Cardiac muscle cell (in vitro differentiated cells and primary cell): ENCODE measurements around the gene FOXP4. TPM values are rescaled to one million over a fixed set of nuclear protein-coding genes. Genes with fewer than 3 reads are reported as not detected.

Source experiments
- DNase-seq, 2 donors: peaks; one replicate each; pipeline versions ENCODE4 v3.0.0 to v3.0.0-alpha.2; 2010 to 2017; ENCODE audit warnings: low read depth in 1 of 2, low spot score in 1 of 2
- H3K27ac ChIP-seq: fragments of 200-600 bp; sonication (generic); 2 replicates; pipeline ENCODE4 v1.5.1; 2016
- H3K27me3 ChIP-seq: fragments of 200-600 bp; sonication (generic); 2 replicates; pipeline ENCODE4 v1.6.0; 2016; ENCODE audit warnings: control low read depth
- H3K36me3 ChIP-seq: fragments of 200-600 bp; sonication (generic); 2 replicates; pipeline ENCODE4 v1.5.1; 2016; ENCODE audit warnings: control low read depth
- H3K4me1 ChIP-seq: fragments of 200-600 bp; sonication (generic); 2 replicates; pipeline ENCODE4 v1.8.1; 2017; ENCODE audit warnings: low read depth, mild to moderate bottlenecking, mixed run types
- H3K4me3 ChIP-seq: fragments of 200-600 bp; sonication (generic); 2 replicates; pipeline ENCODE4 v1.5.1; 2016; ENCODE audit warnings: mild to moderate bottlenecking
- H3K9me3 ChIP-seq: fragments of 200-600 bp; sonication (generic); 2 replicates; pipeline ENCODE4 v1.5.1; 2017; ENCODE audit warnings: low read depth, mild to moderate bottlenecking, control low read depth
- polyA plus RNA-seq: library from polyadenylated mRNA; unstranded; fragments of >200 nt; fragmentation: Nextera tagmentation; extraction: Ambion mirVana; gene quantifications from 2 replicates; pipeline ENCODE4 v1.2.1, GENCODE V29; 2016
- total RNA-seq: library from RNA; depleted of rRNA; stranded (reverse); fragments of >200 nt; gene quantifications from 2 replicates; pipeline ENCODE4 v1.2.3, GENCODE V29; 2016
- TF ChIP-seq, protein P1 (sequence below): IDR thresholded peaks from 2 replicates; pipeline ENCODE4 v1.5.1; 2012; ENCODE audit warnings: low read depth, mild to moderate bottlenecking, low read length

FOXP4 gene
- total and polyA plus RNA-seq, 2 experiments from 2014 or later = 29.0 to 42.5 TPM

DNA sequence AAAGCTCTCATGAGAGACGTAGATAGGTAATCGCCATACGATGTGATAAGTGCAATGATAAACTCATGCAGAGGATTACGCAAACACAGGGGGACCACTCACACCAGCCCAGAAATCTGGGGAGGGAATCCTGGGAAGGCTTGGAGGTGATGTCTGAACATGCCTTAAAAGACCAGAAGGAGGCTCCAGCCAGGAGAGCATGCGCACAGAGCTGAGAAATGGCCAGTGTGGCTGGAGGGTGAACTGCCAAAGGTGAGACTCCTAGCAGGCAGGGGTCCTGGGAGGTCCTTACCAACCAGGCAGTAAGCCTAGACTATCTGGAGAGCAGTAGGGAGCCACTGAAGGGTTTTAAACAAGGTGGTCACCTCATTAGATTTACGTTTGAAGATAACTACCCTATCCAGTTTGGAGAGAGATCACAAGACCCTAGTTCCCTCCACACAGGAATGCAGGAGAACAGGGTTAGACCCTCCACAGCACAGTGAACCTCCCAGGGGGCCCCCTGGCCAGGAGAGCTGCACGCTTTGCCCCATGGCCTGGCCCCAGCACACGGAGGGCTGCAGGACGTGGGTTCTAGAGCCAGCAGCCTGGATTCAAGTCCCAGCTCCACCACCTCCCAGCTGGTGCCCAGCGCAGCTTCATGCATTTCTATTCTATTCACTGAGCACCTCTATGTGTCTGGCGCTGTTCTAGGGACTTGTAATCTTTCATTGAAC is 105.2 kb downstream of the FOXP4 start:
- Histone ChIP-seq H3K27me3 (no peaks in the 10 kb centered on the region), H3K9me3 (no peaks in the 10 kb centered on the region), H3K4me3 (no peak overlapping the region), H3K36me3 (peaks cover 16% of the 10 kb centered on the region), H3K27ac (peak overlapping the region; percentile 17), H3K4me1 (peaks cover 2% of the 10 kb centered on the region)
- TF ChIP-seq, protein P1, sequence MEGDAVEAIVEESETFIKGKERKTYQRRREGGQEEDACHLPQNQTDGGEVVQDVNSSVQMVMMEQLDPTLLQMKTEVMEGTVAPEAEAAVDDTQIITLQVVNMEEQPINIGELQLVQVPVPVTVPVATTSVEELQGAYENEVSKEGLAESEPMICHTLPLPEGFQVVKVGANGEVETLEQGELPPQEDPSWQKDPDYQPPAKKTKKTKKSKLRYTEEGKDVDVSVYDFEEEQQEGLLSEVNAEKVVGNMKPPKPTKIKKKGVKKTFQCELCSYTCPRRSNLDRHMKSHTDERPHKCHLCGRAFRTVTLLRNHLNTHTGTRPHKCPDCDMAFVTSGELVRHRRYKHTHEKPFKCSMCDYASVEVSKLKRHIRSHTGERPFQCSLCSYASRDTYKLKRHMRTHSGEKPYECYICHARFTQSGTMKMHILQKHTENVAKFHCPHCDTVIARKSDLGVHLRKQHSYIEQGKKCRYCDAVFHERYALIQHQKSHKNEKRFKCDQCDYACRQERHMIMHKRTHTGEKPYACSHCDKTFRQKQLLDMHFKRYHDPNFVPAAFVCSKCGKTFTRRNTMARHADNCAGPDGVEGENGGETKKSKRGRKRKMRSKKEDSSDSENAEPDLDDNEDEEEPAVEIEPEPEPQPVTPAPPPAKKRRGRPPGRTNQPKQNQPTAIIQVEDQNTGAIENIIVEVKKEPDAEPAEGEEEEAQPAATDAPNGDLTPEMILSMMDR = no peak
- no peak for DNase-seq

Other genes starting within 250 kb of the FOXP4 start
- gene NCR2, start 210.8 kb upstream of the FOXP4 start, total RNA-seq = not detected in 2 replicates
- not detected in 2 replicates for gene NCR2, start 210.8 kb upstream of the FOXP4 start, polyA plus RNA-seq
- gene MDFI, start 92.1 kb downstream of the FOXP4 start, total RNA-seq = 100.0 and 137 TPM in 2 replicates
- gene MDFI, start 92.1 kb downstream of the FOXP4 start, polyA plus RNA-seq = 27.5 and 27.9 TPM in 2 replicates
- 25.8 and 41.0 TPM in 2 replicates for gene TFEB, start 189.2 kb downstream of the FOXP4 start, total RNA-seq
- gene TFEB, start 189.2 kb downstream of the FOXP4 start, polyA plus RNA-seq = 34.0 and 57.8 TPM in 2 replicates
- gene PGC, start 201.0 kb downstream of the FOXP4 start, total RNA-seq = not detected in 2 replicates
- 0.10 TPM in 1 of 2 replicates, not detected in the other for gene PGC, start 201.0 kb downstream of the FOXP4 start, polyA plus RNA-seq
- gene FRS3, start 233.5 kb downstream of the FOXP4 start, total RNA-seq = 24.7 and 25.9 TPM in 2 replicates
- 25.3 and 31.6 TPM in 2 replicates for gene FRS3, start 233.5 kb downstream of the FOXP4 start, polyA plus RNA-seq
- gene PRICKLE4, start 234.4 kb downstream of the FOXP4 start, total RNA-seq = 1.9 and 22.5 TPM in 2 replicates
- gene PRICKLE4, start 234.4 kb downstream of the FOXP4 start, polyA plus RNA-seq = 6.4 and 9.3 TPM in 2 replicates
- gene TOMM6, start 241.3 kb downstream of the FOXP4 start, total RNA-seq = 113 and 153 TPM in 2 replicates
- gene TOMM6, start 241.3 kb downstream of the FOXP4 start, polyA plus RNA-seq = 198 and 232 TPM in 2 replicates